ENCODE measurements around the gene RSRC1. TPM values are rescaled to one million over a fixed set of nuclear protein-coding genes. Genes with fewer than 3 reads are reported as not detected.
A peak's percentile ranks its signal among the peaks of the same experiment; 100 is the strongest.

RSRC1 gene
- total RNA-seq, 1 donor from 2014 or later = 45.6 TPM

DNA sequence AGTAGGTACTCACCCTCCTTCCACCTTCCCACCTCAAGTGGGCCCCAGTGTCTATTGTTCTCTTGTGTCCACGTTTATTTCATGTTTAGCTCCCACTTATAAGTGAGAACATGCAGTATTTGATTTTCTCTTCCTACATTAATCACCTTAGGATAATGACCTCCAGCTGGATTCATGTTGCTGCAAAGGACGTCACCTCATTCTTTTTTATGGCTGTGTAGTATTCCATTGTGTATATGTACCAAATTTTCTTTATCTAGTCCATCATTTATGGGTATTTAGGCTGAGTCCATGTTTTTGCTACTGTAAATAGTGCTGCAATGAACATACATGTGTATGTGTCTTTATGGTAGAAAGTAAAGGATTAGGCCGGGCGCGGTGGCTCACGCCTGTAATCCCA is 455.2 kb downstream of the RSRC1 start:
- no peak for DNase-seq (ENCODE audit: low read depth)
- TF ChIP-seq CTCF (conservative IDR thresholded peaks at IDR 0.05; ENCODE audit: low read depth, low read length) = no peak
- no peak overlapping the region for H3K4me3 ChIP-seq (ENCODE audit: low read depth, low read length)

DNA sequence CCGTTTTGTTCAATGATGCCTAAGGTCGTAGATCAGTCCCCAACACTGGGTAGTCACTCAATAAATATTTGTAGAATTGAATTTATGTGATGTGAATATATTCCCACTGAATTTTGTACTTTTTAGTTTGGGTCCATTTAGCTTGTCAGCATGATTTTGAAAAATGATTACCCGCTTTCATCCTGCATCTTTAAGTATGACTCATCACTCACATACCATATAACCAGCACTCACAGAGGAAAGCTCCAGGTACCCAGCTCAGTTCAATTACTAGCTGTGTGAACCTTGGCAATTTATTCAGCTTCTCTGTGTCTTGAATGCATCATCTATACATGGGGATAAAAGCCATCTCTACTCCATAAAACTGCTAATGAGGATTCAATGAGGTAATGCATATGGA is 458.9 kb downstream of the RSRC1 start:
- no peak for DNase-seq (ENCODE audit: low read depth)
- no peak overlapping the region for H3K4me3 ChIP-seq (ENCODE audit: low read depth, low read length)
- TF ChIP-seq CTCF (conservative IDR thresholded peaks at IDR 0.05; ENCODE audit: low read depth, low read length) = no peak

DNA sequence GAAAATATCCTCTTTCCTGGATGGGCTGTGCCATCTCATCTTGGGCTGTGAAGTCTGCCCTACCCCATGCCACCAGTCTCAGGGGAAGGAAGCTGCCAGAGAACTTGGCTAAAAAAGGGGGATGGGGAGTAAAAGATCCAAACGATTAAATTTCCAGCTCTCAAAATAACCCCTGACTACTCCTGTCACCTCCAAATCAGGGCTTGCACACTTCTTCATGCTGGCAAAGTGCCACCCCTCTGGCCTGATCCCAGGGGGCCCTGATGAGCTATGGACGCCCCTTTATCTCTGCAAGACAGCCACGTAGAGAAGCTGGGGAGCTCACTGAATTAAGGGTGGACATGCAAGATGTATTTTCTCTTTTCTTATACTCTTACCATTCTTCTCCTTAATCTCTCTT is 459.9 kb downstream of the RSRC1 start:
- DNase-seq (ENCODE audit: low read depth) = no peak
- TF ChIP-seq CTCF (conservative IDR thresholded peaks at IDR 0.05; ENCODE audit: low read depth, low read length) = no peak
- no peak overlapping the region for H3K4me3 ChIP-seq (ENCODE audit: low read depth, low read length)

DNA sequence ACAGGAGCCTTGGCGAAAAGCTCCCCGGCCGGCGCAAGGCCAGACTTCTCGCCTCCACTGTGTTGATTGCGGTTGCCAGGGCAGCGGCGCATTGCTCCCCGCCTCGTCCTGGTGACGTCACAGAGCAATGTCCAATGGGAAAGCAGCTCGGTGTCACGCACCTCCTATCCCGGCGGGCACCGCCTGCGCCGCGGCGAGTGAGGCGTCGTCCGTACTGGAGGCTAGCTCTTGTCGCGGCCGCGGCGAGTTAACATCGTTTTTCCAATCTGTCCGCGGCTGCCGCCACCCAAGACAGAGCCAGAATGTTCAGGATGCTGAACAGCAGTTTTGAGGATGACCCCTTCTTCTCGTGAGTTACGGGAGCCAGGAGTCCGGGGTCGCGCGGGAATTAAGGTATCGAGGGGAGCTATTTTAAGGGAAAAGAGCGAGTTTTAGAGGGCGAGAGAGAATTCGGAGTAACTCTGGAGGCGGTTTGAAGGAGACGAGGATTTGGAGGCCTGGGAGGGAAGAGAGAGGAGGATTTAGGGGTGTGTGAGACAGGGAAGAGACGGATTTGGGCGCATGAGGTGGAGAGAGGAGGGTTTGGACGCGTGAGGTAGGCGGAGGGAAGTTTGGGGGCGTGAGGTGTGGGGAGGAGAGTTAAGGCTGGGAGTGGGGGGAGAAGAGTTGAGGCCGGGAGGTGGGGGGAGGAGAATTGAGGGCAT is 461.3 kb downstream of the RSRC1 start, which contains the start of gene MLF1:
Gene MLF1 (plus strand): TSS at position 196 of the 704 bp plus-strand sequence. CDS start 107 bp downstream, at position 303.
- no peak for TF ChIP-seq CTCF (conservative IDR thresholded peaks at IDR 0.05; ENCODE audit: low read depth, low read length)
- H3K4me3 ChIP-seq (ENCODE audit: low read depth, low read length) = peak within 1 kb of the TSS; percentile 95

DNA sequence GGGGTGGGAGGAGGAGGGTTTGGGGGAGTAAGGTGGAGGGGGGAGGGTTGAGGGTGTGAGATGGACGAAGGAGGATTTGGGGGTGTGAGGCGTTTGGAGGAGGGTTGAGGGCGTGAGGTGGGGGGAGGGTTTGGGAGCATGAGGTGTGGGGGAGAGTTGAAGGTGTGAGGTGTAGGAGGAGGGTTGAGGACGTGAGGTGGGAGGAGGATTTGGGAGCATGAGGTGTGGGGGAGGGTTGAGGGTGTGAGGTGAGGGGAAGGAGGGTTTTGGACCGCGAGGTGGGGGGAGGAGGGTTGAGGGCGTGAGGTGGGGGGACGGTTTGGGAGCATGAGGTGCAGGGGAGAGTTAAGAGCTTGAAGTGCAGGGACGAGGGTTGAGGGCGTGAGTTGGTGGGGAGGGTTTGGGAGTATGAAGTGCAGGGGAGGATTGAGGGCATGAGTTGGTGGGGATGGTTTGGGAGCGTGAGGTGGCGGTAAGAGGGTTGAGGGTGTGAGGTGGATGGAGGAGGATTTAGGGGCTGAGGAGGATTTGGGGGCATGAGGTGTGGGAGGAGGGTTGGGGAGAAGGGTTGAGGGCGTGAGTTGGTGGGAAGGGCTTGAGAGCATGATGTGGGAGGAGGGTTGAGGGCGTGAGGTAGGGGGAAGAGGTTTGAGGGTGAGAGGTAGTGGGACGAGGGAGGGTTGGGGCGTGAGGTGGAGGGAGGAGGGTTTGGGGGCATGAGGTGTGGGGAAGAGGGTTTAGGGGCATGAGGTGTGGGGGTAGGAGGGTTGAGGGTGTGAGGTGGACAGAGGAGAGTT is 462.3 kb downstream of the RSRC1 start:
- TF ChIP-seq CTCF (conservative IDR thresholded peaks at IDR 0.05; ENCODE audit: low read depth, low read length) = no peak
- no peak for DNase-seq (ENCODE audit: low read depth)
- peak overlapping the region; percentile 95 for H3K4me3 ChIP-seq (ENCODE audit: low read depth, low read length)

More for the DNA sequence above, 461.3 kb downstream of the RSRC1 start, which contains the start of gene MLF1:
- peak; percentile 53 for DNase-seq (ENCODE audit: low read depth)

DNA sequence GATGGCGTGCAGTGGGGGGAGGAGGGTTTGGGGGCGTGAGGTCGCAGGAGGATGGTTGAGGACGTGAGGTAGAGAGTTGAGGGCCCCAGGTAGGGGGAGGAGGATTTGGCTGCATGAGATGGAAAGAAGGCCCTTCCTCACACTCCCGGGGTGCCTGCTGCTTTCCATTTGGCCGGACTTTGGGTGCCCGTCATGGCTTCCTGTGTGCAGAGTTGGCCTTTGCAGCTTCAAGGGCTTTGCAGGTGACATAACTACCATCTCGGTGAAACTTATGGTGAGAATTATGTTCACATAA is 462.8 kb downstream of the RSRC1 start:
- DNase-seq (ENCODE audit: low read depth) = no peak
- no peak overlapping the region for H3K4me3 ChIP-seq (ENCODE audit: low read depth, low read length)
- no peak for TF ChIP-seq CTCF (conservative IDR thresholded peaks at IDR 0.05; ENCODE audit: low read depth, low read length)
